ENCODE results near the gene SLC35C1. TPM values are rescaled to one million over a fixed set of nuclear protein-coding genes. Genes with fewer than 3 reads are reported as not detected.
"Not testable (repeated sequence)": the region's sequence is repeated elsewhere in the genome, so short reads cannot be mapped to it uniquely, and the experiment has no call there.

SLC35C1 gene
- total RNA-seq, 4 donors from 2014 or later: 3.8 to 12.1 (median 7.0) TPM

DNA sequence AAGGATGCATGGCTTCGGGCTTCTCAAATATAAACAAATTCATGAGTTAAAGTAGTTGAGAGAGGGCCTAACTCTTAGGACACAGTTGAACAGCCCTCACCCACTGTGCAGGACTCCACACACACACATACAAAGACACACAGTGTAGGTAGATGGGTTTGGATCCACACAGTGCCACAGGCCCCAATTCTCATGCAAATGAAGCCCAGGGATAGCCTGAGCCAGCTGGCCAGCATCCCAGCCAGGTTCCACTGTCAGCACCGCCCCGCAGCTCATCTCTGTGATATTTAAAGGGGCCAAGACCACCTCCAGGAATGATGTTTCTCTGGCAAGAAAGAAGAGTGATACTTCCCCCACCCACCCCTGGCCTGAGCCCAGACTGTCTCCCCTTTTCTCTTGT is 11.7 kb downstream of the SLC35C1 start:
- WGBS, 2 donors: 41 to 57% methylated on average over 3 of the region's 3 CpGs
- no peak for TF ChIP-seq POLR2A (IDR thresholded peaks at IDR 0.05)
- TF ChIP-seq, protein P1, sequence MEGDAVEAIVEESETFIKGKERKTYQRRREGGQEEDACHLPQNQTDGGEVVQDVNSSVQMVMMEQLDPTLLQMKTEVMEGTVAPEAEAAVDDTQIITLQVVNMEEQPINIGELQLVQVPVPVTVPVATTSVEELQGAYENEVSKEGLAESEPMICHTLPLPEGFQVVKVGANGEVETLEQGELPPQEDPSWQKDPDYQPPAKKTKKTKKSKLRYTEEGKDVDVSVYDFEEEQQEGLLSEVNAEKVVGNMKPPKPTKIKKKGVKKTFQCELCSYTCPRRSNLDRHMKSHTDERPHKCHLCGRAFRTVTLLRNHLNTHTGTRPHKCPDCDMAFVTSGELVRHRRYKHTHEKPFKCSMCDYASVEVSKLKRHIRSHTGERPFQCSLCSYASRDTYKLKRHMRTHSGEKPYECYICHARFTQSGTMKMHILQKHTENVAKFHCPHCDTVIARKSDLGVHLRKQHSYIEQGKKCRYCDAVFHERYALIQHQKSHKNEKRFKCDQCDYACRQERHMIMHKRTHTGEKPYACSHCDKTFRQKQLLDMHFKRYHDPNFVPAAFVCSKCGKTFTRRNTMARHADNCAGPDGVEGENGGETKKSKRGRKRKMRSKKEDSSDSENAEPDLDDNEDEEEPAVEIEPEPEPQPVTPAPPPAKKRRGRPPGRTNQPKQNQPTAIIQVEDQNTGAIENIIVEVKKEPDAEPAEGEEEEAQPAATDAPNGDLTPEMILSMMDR (IDR thresholded peaks at IDR 0.05): no peak
- H3K4me3 ChIP-seq (ENCODE audit: low read depth, poor library complexity, severe bottlenecking): no peak overlapping the region
- intact Hi-C loops (cut with DNase I; ENCODE audit: low total_unique reads): no loop called here
- DNase-seq (ENCODE audit: low spot score in 2 of 2): no peak

- DNase-seq (ENCODE audit: low spot score in 2 of 2): no peak
Measured at GRCh38 chr11:45817191-45817590, 12.2 kb downstream of the SLC35C1 start.

DNA sequence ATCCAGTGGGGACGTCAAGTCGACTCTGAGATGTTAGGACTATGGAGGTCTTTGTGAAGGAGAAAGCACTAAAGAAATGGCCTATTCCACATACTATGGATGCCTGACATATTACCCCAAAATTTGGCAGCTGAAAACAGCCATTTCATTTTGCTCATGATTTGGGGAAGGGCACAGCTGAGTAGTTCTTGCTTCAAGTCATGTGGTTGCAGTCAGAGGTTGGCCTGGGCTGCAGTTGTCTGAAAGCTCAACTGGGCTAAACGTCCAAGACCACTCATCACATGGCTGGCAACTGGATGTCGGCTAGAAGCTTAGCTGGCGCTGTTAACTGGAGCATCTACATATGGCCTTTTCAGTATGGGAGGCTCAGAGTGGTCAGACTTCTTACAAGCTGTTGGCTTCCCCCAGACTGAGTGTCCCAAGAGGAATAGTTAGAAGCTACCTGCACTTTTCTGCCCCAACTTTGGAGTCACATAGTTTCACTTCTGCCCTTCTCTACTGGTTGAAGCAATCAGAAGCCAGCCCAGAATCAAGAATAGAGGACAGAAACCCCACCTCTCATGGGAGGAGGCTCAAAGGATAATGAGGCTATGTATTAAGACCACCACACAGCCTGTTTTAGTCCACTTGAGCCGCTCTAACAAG is 14.1 kb downstream of the SLC35C1 start:
- DNase-seq (ENCODE audit: low spot score in 2 of 2): peak in 1 of 2 donors; percentile 23
- H3K4me3 ChIP-seq (ENCODE audit: low read depth, poor library complexity, severe bottlenecking): no peak overlapping the region
- WGBS, 2 donors: 79 to 83% methylated on average over 6 of the region's 6 CpGs
- intact Hi-C loops (cut with DNase I; ENCODE audit: low total_unique reads): no loop called here
- TF ChIP-seq POLR2A (IDR thresholded peaks at IDR 0.05): no peak
- TF ChIP-seq, protein P1 (IDR thresholded peaks at IDR 0.05): no peak

More at GRCh38 chr11:45817191-45817590, 12.2 kb downstream of the SLC35C1 start:
- H3K4me3 ChIP-seq (ENCODE audit: low read depth, poor library complexity, severe bottlenecking): no peak overlapping the region
- intact Hi-C loops (cut with DNase I; ENCODE audit: low total_unique reads): no loop called here
- TF ChIP-seq, protein P1 (IDR thresholded peaks at IDR 0.05): no peak
- TF ChIP-seq POLR2A (IDR thresholded peaks at IDR 0.05): no peak
- 91 to 95% methylated on average over 7 of the region's 7 CpGs for WGBS, 2 donors

DNA sequence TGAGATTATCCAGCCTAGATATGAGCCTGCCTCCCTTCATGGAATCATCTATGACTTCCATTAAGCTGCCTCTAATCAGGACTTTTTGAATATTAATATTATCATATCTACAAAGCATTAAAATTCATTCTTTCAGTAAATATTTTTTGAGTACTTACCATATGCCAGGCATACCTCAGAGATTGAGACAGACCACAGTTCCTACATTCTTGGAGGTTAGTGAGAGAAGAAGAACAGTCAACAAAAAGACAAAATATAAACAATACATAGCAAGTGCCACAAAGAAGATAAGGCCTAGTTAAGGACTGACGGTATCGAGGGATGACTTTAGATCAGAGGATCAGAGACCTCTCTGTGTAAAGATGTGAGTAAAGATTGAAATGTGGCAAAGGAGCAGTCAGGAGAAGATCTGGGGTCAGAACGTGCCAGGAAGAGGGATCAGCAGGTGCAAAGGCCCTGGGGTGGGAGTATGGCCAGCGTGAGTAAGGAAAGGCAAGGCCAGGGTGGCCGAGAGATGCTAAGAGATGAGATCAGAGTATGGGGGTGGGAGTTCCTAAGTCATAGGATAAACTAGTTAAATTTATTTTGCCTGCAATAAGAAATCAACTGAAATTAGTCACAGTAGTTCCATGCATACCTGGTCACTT is 15.4 kb downstream of the SLC35C1 start:
- intact Hi-C loops (cut with DNase I; ENCODE audit: low total_unique reads): no loop called here
- 93 to 95% methylated on average over 5 of the region's 5 CpGs for WGBS, 2 donors
- no peak overlapping the region for H3K4me3 ChIP-seq (ENCODE audit: low read depth, poor library complexity, severe bottlenecking)
- TF ChIP-seq, protein P1 (IDR thresholded peaks at IDR 0.05): no peak
- no peak for TF ChIP-seq POLR2A (IDR thresholded peaks at IDR 0.05)
- DNase-seq (ENCODE audit: low spot score in 2 of 2): peak in 1 of 2 donors; percentile 46

DNA sequence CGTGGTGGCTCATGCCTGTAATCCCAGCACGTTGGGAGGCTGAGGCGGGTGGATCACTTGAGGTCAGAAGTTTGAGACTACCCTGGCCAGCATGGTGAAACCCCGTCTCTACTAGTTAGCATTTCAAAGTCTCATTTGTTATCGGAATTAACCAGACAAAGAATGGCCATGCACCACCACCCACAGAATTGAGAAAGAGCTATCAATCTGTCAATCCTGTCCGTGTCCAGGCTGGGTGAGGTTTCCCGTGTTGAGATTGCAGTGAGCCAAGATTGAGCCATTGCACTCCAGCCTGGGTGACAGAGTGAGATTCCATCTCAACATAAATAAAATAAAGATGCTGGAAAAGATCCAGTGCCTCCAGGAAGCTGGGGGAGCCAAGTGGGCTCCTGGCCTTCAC is 21.5 kb downstream of the SLC35C1 start:
- DNase-seq (ENCODE audit: low spot score in 2 of 2): peak in 1 of 2 donors; percentile 58
- WGBS, 2 donors: 38 to 56% methylated on average over 7 of the region's 7 CpGs
- H3K4me3 ChIP-seq (ENCODE audit: low read depth, poor library complexity, severe bottlenecking); intact Hi-C loops (cut with DNase I; ENCODE audit: low total_unique reads): not testable (repeated sequence)

DNA sequence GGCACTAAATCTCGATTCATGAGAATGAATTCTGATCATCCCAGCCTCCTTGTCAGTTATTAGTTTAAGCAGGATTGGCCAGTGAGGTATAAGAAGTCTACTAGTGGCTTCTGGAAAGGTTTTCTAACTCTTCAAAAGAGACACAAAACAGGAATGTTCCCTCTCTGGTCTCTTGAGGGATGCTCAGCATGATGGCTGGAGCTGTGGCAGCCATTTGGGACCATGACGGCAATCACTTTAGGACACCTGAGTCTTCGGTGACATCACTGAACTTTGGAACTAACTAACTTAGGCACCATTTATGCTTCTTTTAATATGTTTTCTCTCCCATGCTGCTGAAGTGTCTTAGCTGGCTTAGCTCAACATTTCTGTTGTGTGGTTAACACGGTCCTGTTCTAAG is 22.2 kb downstream of the SLC35C1 start:
- no peak overlapping the region for H3K4me3 ChIP-seq (ENCODE audit: low read depth, poor library complexity, severe bottlenecking)
- no peak for TF ChIP-seq POLR2A (IDR thresholded peaks at IDR 0.05)
- TF ChIP-seq, protein P1 (IDR thresholded peaks at IDR 0.05): no peak
- 95 to 98% methylated on average over 4 of the region's 4 CpGs for WGBS, 2 donors
- intact Hi-C loops (cut with DNase I; ENCODE audit: low total_unique reads): no loop called here
- no peak for DNase-seq (ENCODE audit: low spot score in 2 of 2)

All from lower leg skin (tissue), 4 donors.